Adrenal gland (tissue), 5 donors: ENCODE results near the gene ADIPOR1.

Source experiments
- CTCF ChIP-seq, 6 experiments: fragments of 450-650 bp in 4 of 6; fragments of 200-600 bp in 2 of 6; sonication (generic) in 1 of 6; IDR thresholded peaks; 1 replicate in 5 of 6; 2 replicates in 1 of 6; pipeline versions ENCODE4 v1.5.1 to v1.8.0; 2016 to 2021; ENCODE audit warnings: antibody characterized with exemption in 6 of 6, mild to moderate bottlenecking in 2 of 6, moderate library complexity in 1 of 6
- POLR2A ChIP-seq, 2 donors: fragments of 450-650 bp; IDR thresholded peaks; one replicate each; pipeline ENCODE4 v1.6.1; 2017; ENCODE audit warnings: antibody characterized with exemption in 2 of 2, mild to moderate bottlenecking in 2 of 2, moderate library complexity in 1 of 2
- donor health status: DM: no; HTN: no; CAD: no.

- TF ChIP-seq CTCF (IDR thresholded peaks at IDR 0.05) = no peak
- TF ChIP-seq POLR2A (IDR thresholded peaks at IDR 0.05) = no peak
These were observed 6.0 kb downstream of the ADIPOR1 start for GRCh38 chr1:202952099-202952498.
